GM12878 (cell line): ENCODE data around the gene KCNK7. TPM values are rescaled to one million over a fixed set of nuclear protein-coding genes. Genes with fewer than 3 reads are reported as not detected.

Source experiments
- BMI1 ChIP-seq: fragments of 450-650 bp; IDR thresholded peaks from 2 replicates; pipeline ENCODE4 v1.6.1; 2016; ENCODE audit warnings: mild to moderate bottlenecking, moderate library complexity, borderline replicate concordance
- CBFB ChIP-seq: IDR thresholded peaks from 2 replicates; pipeline ENCODE4 v1.6.1; 2016; ENCODE audit warnings: antibody characterized with exemption, low read depth
- CREB1 ChIP-seq: IDR thresholded peaks from 2 replicates; pipeline ENCODE4 v1.6.1; 2012; ENCODE audit warnings: low read depth, mild to moderate bottlenecking, inconsistent platforms
- GABPA ChIP-seq: IDR thresholded peaks from 2 replicates; pipeline ENCODE4 v1.6.1; 2014; ENCODE audit warnings: antibody characterized with exemption, low read depth, mild to moderate bottlenecking, inconsistent platforms
- POLR2AphosphoS5 ChIP-seq: IDR thresholded peaks from 2 replicates; pipeline ENCODE4 v1.6.1; 2011; ENCODE audit warnings: mild to moderate bottlenecking, low read length, inconsistent platforms
- SRF ChIP-seq, 2 experiments: IDR thresholded peaks; 2 replicates each; pipeline ENCODE4 v1.6.1; 2011; ENCODE audit warnings: low read depth in 2 of 2, low read length in 2 of 2, mild to moderate bottlenecking in 1 of 2, moderate library complexity in 1 of 2
- ZNF384 ChIP-seq: IDR thresholded peaks from 2 replicates; pipeline ENCODE4 v1.6.1; 2012; ENCODE audit warnings: low read depth, mild to moderate bottlenecking, low read length, improper control_type of control experiment, borderline replicate concordance
- polyA plus RNA-seq, 11 experiments: library from polyadenylated mRNA; depleted of rRNA in 4 of 11; unstranded in 6 of 11; stranded (reverse) in 5 of 11; fragments of >200 nt; fragmentation: Nextera tagmentation in 4 of 11; fragmentation: Illumina TruSeq in 1 of 11; extraction: Ambion mirVana in 4 of 11; extraction: Trizol in 1 of 11; gene quantifications; 1 replicate in 1 of 11; 2 replicates in 10 of 11; pipeline versions ENCODE4 v1.2.1 to v1.2.3, GENCODE V29; 2011 to 2016; ENCODE audit warnings: inconsistent platforms in 2 of 11, missing spikeins in 2 of 11, low read depth in 1 of 11
- total RNA-seq, 4 experiments: library from RNA; depleted of rRNA in 3 of 4; stranded (reverse); fragments of >200 nt in 3 of 4; fragmentation: Illumina TruSeq in 1 of 4; extraction: Trizol in 1 of 4; gene quantifications; 2 replicates each; pipeline versions ENCODE4 v1.2.1 to v1.2.3, GENCODE V29; 2013 to 2021
- TF ChIP-seq, protein P1 (sequence below): fragments of 450-650 bp; formaldehyde crosslinking; IDR thresholded peaks from 2 replicates; pipeline ENCODE4 v1.4.0; 2020; ENCODE audit warnings: mild to moderate bottlenecking, moderate library complexity
- TF ChIP-seq, protein P2 (sequence below): IDR thresholded peaks from 2 replicates; pipeline ENCODE4 v1.6.1; 2012; ENCODE audit warnings: low read length, inconsistent platforms
- TF ChIP-seq, protein P3 (sequence below): IDR thresholded peaks from 2 replicates; pipeline ENCODE4 v1.6.1; 2011; ENCODE audit warnings: low read depth, low read length, improper control_type of control experiment, borderline replicate concordance

KCNK7 gene
- total and polyA plus RNA-seq, 10 of the 15 experiments (the other 5 are each of a cell fraction or from before 2014, with no cell fraction given): 0.11 to 0.54 (median 0.23) TPM; not detected in 7

DNA sequence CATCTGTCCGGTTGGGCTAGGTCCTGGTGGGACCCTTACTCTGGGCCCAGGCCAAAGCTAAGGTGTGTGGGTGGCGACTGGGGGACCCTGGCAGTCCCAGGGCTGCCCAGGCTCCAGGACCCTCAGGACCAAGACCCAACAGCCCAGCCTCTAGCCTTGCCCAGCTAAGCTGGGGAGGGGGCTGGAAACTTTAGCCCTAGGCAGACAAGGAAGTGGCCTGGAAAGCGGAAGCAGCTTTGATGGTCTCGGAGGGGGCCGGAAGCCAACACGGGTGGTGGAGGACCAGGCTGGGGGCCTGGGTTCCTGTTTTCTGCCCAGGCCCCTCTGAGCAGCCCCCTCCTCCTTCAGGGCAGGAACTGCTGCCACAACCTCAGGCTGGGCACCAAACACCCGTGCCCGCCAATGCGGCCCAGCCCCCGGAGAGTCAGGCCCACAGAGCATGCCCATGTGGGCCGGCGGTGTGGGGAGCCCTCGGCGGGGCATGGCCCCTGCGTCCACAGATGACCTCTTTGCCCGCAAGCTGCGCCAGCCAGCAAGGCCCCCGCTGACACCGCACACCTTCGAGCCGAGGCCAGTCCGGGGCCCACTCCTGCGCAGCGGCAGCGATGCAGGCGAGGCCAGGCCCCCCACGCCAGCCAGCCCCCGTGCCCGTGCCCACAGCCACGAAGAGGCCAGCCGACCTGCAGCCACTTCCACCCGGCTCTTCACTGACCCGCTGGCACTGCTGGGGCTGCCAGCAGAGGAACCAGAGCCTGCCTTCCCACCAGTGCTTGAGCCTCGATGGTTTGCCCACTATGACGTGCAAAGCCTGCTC is 45.1 kb upstream of the KCNK7 start (continued):
- TF ChIP-seq, protein P1, sequence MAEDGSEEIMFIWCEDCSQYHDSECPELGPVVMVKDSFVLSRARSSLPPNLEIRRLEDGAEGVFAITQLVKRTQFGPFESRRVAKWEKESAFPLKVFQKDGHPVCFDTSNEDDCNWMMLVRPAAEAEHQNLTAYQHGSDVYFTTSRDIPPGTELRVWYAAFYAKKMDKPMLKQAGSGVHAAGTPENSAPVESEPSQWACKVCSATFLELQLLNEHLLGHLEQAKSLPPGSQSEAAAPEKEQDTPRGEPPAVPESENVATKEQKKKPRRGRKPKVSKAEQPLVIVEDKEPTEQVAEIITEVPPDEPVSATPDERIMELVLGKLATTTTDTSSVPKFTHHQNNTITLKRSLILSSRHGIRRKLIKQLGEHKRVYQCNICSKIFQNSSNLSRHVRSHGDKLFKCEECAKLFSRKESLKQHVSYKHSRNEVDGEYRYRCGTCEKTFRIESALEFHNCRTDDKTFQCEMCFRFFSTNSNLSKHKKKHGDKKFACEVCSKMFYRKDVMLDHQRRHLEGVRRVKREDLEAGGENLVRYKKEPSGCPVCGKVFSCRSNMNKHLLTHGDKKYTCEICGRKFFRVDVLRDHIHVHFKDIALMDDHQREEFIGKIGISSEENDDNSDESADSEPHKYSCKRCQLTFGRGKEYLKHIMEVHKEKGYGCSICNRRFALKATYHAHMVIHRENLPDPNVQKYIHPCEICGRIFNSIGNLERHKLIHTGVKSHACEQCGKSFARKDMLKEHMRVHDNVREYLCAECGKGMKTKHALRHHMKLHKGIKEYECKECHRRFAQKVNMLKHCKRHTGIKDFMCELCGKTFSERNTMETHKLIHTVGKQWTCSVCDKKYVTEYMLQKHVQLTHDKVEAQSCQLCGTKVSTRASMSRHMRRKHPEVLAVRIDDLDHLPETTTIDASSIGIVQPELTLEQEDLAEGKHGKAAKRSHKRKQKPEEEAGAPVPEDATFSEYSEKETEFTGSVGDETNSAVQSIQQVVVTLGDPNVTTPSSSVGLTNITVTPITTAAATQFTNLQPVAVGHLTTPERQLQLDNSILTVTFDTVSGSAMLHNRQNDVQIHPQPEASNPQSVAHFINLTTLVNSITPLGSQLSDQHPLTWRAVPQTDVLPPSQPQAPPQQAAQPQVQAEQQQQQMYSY (CRISPR knock-in tag): no peak
- TF ChIP-seq POLR2AphosphoS5 (no peak; the same call in 1 of the 2 replicates), BMI1 (no peak), CBFB (no peak), SRF (IDR thresholded peaks at IDR 0.05; ENCODE audit: low read depth in 2 of 2, low read length in 2 of 2) (no peak), ZNF384 (no peak), GABPA (peak; percentile 78; the same call in 1 of the 2 replicates), CREB1 (0 out of 2 replicates have a peak, but pooled peaks have one; percentile 11)
- TF ChIP-seq, protein P2, sequence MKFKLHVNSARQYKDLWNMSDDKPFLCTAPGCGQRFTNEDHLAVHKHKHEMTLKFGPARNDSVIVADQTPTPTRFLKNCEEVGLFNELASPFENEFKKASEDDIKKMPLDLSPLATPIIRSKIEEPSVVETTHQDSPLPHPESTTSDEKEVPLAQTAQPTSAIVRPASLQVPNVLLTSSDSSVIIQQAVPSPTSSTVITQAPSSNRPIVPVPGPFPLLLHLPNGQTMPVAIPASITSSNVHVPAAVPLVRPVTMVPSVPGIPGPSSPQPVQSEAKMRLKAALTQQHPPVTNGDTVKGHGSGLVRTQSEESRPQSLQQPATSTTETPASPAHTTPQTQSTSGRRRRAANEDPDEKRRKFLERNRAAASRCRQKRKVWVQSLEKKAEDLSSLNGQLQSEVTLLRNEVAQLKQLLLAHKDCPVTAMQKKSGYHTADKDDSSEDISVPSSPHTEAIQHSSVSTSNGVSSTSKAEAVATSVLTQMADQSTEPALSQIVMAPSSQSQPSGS: no peak
- TF ChIP-seq, protein P3, sequence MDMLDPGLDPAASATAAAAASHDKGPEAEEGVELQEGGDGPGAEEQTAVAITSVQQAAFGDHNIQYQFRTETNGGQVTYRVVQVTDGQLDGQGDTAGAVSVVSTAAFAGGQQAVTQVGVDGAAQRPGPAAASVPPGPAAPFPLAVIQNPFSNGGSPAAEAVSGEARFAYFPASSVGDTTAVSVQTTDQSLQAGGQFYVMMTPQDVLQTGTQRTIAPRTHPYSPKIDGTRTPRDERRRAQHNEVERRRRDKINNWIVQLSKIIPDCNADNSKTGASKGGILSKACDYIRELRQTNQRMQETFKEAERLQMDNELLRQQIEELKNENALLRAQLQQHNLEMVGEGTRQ: no peak
